Neuronal stem cell (in vitro differentiated cells): ENCODE results near the gene OGA. TPM values are rescaled to one million over a fixed set of nuclear protein-coding genes. Genes with fewer than 3 reads are reported as not detected.

Source experiments
- DNase-seq: peaks from one replicate; pipeline ENCODE4 v3.0.0-alpha.2; 2013; ENCODE audit warnings: low spot score
- H2AFZ ChIP-seq: one replicate; pipeline ENCODE4 v1.6.1; 2013; ENCODE audit warnings: mild to moderate bottlenecking, low read length, inconsistent platforms
- H2AK5ac ChIP-seq: 2 replicates; pipeline ENCODE4 v1.6.1; 2013; ENCODE audit warnings: low read depth, mild to moderate bottlenecking, inconsistent platforms, low read length, moderate library complexity, mixed read lengths
- H2BK120ac ChIP-seq: 2 replicates; pipeline ENCODE4 v1.6.1; 2013; ENCODE audit warnings: low read depth, mild to moderate bottlenecking, inconsistent platforms, low read length, moderate library complexity, mixed read lengths
- H2BK12ac ChIP-seq: one replicate; pipeline ENCODE4 v1.6.1; 2013; ENCODE audit warnings: low read length, inconsistent platforms
- H2BK15ac ChIP-seq: 2 replicates; pipeline ENCODE4 v1.6.1; 2013; ENCODE audit warnings: mild to moderate bottlenecking, low read length, inconsistent platforms, mixed read lengths
- H2BK5ac ChIP-seq: one replicate; pipeline ENCODE4 v1.6.1; 2013; ENCODE audit warnings: inconsistent platforms, mild to moderate bottlenecking, low read length, moderate library complexity
- H3K14ac ChIP-seq: one replicate; pipeline ENCODE4 v1.6.1; 2013; ENCODE audit warnings: low read length, inconsistent platforms
- H3K18ac ChIP-seq: 2 replicates; pipeline ENCODE4 v1.6.1; 2013; ENCODE audit warnings: low read length, inconsistent platforms
- H3K23ac ChIP-seq: 2 replicates; pipeline ENCODE4 v1.6.1; 2013; ENCODE audit warnings: low read depth, mild to moderate bottlenecking, mixed read lengths, low read length, inconsistent platforms; ENCODE audit not compliant: poor library complexity
- H3K27ac ChIP-seq: replicated peaks from 3 replicates; pipeline ENCODE4 v1.5.1; 2013; ENCODE audit warnings: low read length, inconsistent platforms
- H3K27me3 ChIP-seq, 3 experiments: 2 replicates each; pipeline ENCODE4 v1.6.1; 2013; ENCODE audit warnings: low read length in 3 of 3, mild to moderate bottlenecking in 2 of 3, inconsistent platforms in 1 of 3, low read depth in 1 of 3, mixed read lengths in 1 of 3, moderate library complexity in 1 of 3; ENCODE audit not compliant: control insufficient read depth in 3 of 3, insufficient read depth in 3 of 3
- H3K36me3 ChIP-seq, 2 donors: replicated peaks in 1 of 2; 2 replicates each; pipeline ENCODE4 v1.6.1; 2013; ENCODE audit warnings: low read length in 2 of 2; ENCODE audit not compliant: control insufficient read depth in 2 of 2, insufficient read depth in 2 of 2
- H3K4ac ChIP-seq: 2 replicates; pipeline ENCODE4 v1.6.1; 2013; ENCODE audit warnings: inconsistent platforms, mild to moderate bottlenecking, low read length, moderate library complexity
- H3K4me1 ChIP-seq, 2 donors: 1 replicate in 1 of 2; 2 replicates in 1 of 2; pipeline ENCODE4 v1.6.1; 2013; ENCODE audit warnings: low read length in 2 of 2, low read depth in 1 of 2; ENCODE audit not compliant: control insufficient read depth in 2 of 2, insufficient read depth in 1 of 2
- H3K4me2 ChIP-seq: one replicate; pipeline ENCODE4 v1.6.1; 2013; ENCODE audit warnings: mild to moderate bottlenecking, low read length, inconsistent platforms; ENCODE audit not compliant: insufficient read depth, poor library complexity, severe bottlenecking
- H3K4me3 ChIP-seq, 2 donors: 2 replicates each; pipeline ENCODE4 v1.5.1; 2013; ENCODE audit warnings: low read length in 2 of 2, mild to moderate bottlenecking in 2 of 2, inconsistent platforms in 1 of 2, moderate library complexity in 1 of 2
- H3K79me1 ChIP-seq: one replicate; pipeline ENCODE4 v1.6.1; 2013; ENCODE audit warnings: low read depth, mild to moderate bottlenecking, inconsistent platforms, low read length, moderate library complexity
- H3K9ac ChIP-seq: one replicate; pipeline ENCODE4 v1.6.1; 2013; ENCODE audit warnings: mild to moderate bottlenecking, low read depth, low read length, inconsistent platforms; ENCODE audit not compliant: poor library complexity
- H3K9me3 ChIP-seq, 2 donors: replicated peaks in 1 of 2; 2 replicates each; pipeline versions ENCODE3 to v1.6.1; 2013; ENCODE audit warnings: low read length in 2 of 2, mild to moderate bottlenecking in 2 of 2, inconsistent platforms in 1 of 2, low read depth in 1 of 2, mixed read lengths in 1 of 2, moderate library complexity in 1 of 2; ENCODE audit not compliant: control insufficient read depth in 2 of 2, insufficient read depth in 1 of 2
- H4K8ac ChIP-seq: one replicate; pipeline ENCODE4 v1.6.1; 2013; ENCODE audit warnings: low read depth, mild to moderate bottlenecking, inconsistent platforms, low read length, moderate library complexity
- H4K91ac ChIP-seq: one replicate; pipeline ENCODE4 v1.6.1; 2013; ENCODE audit warnings: low read length, low read depth, mild to moderate bottlenecking, inconsistent platforms; ENCODE audit not compliant: poor library complexity
- WGBS, 2 donors: extraction: QIAGEN DNeasy Blood & Tissue Kit; methylation state at CpG; one replicate each; pipeline ENCODE4 v1.1.7; 2013; ENCODE audit warnings: missing lambda C conversion rate in 2 of 2, mixed read lengths in 1 of 2; ENCODE audit not compliant: insufficient read length in 2 of 2, insufficient replicate concordance in 1 of 2; ENCODE audit errors: extremely low coverage in 2 of 2; 5-methylcytosine and 5-hydroxymethylcytosine counted together
- polyA plus RNA-seq, 2 experiments: library from polyadenylated mRNA; stranded (reverse); fragments of 200-250 nt; gene quantifications; one replicate each; pipeline ENCODE4 v1.2.3, GENCODE V29; 2013

The OGA gene
- polyA plus RNA-seq (2013, experiment 1 of 2), result 74.9 TPM
- polyA plus RNA-seq (2013, experiment 2 of 2), result 76.0 TPM

GRCh38 chr10:101818119-101818871 lies at the start of gene OGA:
TSS of gene OGA (minus strand) at chr10:101818444. CDS start at chr10:101818022, 422 bp downstream.
- H3K18ac ChIP-seq, result peak within 1 kb of the TSS; percentile 100
- no peak within 1 kb of the TSS for H2BK12ac ChIP-seq
- H2BK5ac ChIP-seq, result peak within 1 kb of the TSS; percentile 94
- H3K4me1 ChIP-seq, result peaks cover 2 to 10% of the 10 kb centered on the region in 2 donors
- H3K4me2 ChIP-seq, result peak within 1 kb of the TSS; percentile 63
- H3K4ac ChIP-seq, result no peak within 1 kb of the TSS
- peak within 1 kb of the TSS; percentile 86 to 99 for H3K4me3 ChIP-seq
- peak within 1 kb of the TSS; percentile 89 for H2AK5ac ChIP-seq
- peak within 1 kb of the TSS; percentile 50 for H3K23ac ChIP-seq
- no peak within 1 kb of the TSS for H2BK120ac ChIP-seq
- DNase-seq, result peak; percentile 99
- H3K79me1 ChIP-seq, result no peaks in the 10 kb centered on the region
- no peaks in the 10 kb centered on the region for H3K27me3 ChIP-seq
- no peak within 1 kb of the TSS for H3K14ac ChIP-seq
- no peak within 1 kb of the TSS for H4K91ac ChIP-seq
- no peaks in the 10 kb centered on the region for H3K9me3 ChIP-seq
- H4K8ac ChIP-seq, result no peak within 1 kb of the TSS
- no peak within 1 kb of the TSS for H2BK15ac ChIP-seq
- no CpG with 5 or more reads among the region's 47 CpGs for WGBS, 2 donors
- peak within 1 kb of the TSS; percentile 95 for H3K9ac ChIP-seq
- peak within 1 kb of the TSS; percentile 96 for H3K27ac ChIP-seq
- H3K36me3 ChIP-seq, result peaks cover 0 to 18% of the 10 kb centered on the region in 2 donors
- peak within 1 kb of the TSS; percentile 82 for H2AFZ ChIP-seq

DNA sequence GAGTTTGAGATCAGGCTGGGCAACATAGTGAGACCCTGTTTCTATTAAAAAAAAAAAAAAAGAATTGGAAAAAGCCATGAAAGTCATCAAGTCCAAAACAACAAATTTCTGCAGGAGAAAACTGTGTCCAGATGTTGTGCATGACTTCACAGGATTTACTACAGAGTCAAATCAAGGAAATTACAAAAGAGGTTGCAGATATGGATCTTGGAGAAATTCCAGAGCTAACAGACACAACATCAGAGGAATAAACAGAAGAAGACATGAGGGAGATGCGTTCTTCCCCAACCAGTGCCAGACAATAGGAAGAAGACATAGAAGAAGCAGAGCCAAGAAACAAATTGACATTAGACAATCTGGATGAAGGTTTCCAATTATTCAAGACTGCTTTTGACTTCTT lies 49.7 kb upstream of the OGA start:
- no peak overlapping the region for H3K4me2 ChIP-seq
- no peak overlapping the region for H4K91ac ChIP-seq
- no peak overlapping the region for H3K9ac ChIP-seq
- no peak overlapping the region for H3K18ac ChIP-seq
- H3K4me1 ChIP-seq, result no peaks in the 10 kb centered on the region
- no peaks in the 10 kb centered on the region for H3K36me3 ChIP-seq
- no peak overlapping the region for H4K8ac ChIP-seq
- H3K27ac ChIP-seq, result no peak overlapping the region
- H2BK12ac ChIP-seq, result no peak overlapping the region
- no peak overlapping the region for H3K4me3 ChIP-seq
- no peaks in the 10 kb centered on the region for H3K27me3 ChIP-seq
- WGBS, 2 donors, result no CpG with 5 or more reads among the region's 1 CpG
- H2BK5ac ChIP-seq, result no peak overlapping the region
- H3K79me1 ChIP-seq, result no peaks in the 10 kb centered on the region
- H3K14ac ChIP-seq, result no peak overlapping the region
- H2BK15ac ChIP-seq, result no peak overlapping the region
- no peak overlapping the region for H2AFZ ChIP-seq
- H3K9me3 ChIP-seq, result no peaks in the 10 kb centered on the region
- no peak overlapping the region for H3K4ac ChIP-seq
- no peak overlapping the region for H3K23ac ChIP-seq
- DNase-seq, result no peak
- H2BK120ac ChIP-seq, result no peak overlapping the region
- no peak overlapping the region for H2AK5ac ChIP-seq

- Histone ChIP-seq H3K14ac (no peak overlapping the region), H3K27me3 (no peaks in the 10 kb centered on the region), H2BK5ac (no peak overlapping the region), H4K8ac (no peak overlapping the region), H3K79me1 (no peaks in the 10 kb centered on the region), H2BK12ac (no peak overlapping the region), H3K23ac (no peak overlapping the region), H2BK15ac (no peak overlapping the region), H3K4ac (no peak overlapping the region), H3K4me1 (peaks cover 0 to 2% of the 10 kb centered on the region in 2 donors), H2AFZ (no peak overlapping the region), H3K9me3 (peaks cover 0 to 13% of the 10 kb centered on the region in 2 donors), H2BK120ac (no peak overlapping the region), H3K4me3 (no peak overlapping the region), H3K9ac (no peak overlapping the region), H4K91ac (no peak overlapping the region), H3K36me3 (no peaks in the 10 kb centered on the region), H3K4me2 (no peak overlapping the region), H3K18ac (no peak overlapping the region), H2AK5ac (no peak overlapping the region), H3K27ac (no peak overlapping the region)
- DNase-seq, result no peak
- WGBS, 2 donors, result no CpG with 5 or more reads among the region's 2 CpGs
These were observed 41.3 kb upstream of the OGA start for GRCh38 chr10:101859530-101859929.

DNA sequence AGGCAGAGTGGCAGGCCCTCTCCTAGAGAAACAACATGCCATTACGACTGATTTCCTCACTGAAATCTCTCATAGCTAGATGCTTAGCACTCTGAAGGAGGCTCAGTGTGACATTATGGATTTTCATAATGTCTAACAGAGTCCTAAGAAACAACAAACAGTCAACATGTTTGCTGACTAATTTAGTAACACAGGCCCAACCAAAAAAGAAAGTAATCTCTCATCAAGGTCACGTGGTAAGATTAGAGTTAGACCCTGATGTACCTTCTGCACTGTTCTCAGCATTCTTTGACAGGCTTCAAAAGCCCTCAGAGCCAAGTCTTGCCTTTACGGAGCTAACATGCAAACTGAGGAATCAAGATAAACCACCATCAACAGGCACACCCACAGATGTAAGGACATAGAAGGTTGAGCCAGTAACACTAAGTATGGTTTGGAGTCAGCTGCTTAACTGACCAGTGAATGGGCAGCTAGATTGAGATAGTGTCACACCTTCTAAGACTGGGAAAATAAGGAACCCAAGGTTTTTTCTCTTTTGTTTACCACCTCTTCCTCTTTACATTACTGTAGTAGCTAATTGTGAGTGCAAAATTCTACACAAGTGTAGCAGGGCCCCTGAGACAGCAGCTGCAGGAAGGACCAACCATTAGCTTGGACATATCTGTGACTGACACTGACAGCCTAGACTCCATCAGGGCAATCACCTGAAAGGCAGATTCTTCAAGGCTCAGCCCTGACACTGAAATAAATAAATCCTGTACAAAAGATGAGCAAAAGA lies 40.7 kb upstream of the OGA start:
- peaks cover 0 to 13% of the 10 kb centered on the region in 2 donors for H3K9me3 ChIP-seq

More for the DNA sequence above, 40.7 kb upstream of the OGA start:
- Histone ChIP-seq H2AFZ (no peak overlapping the region), H2BK120ac (no peak overlapping the region), H3K79me1 (no peaks in the 10 kb centered on the region), H2BK12ac (no peak overlapping the region), H4K8ac (no peak overlapping the region), H3K27ac (no peak overlapping the region), H3K4ac (no peak overlapping the region), H3K4me3 (no peak overlapping the region), H3K14ac (no peak overlapping the region), H3K9ac (no peak overlapping the region), H2AK5ac (no peak overlapping the region), H3K36me3 (no peaks in the 10 kb centered on the region), H3K23ac (no peak overlapping the region), H2BK15ac (no peak overlapping the region), H4K91ac (no peak overlapping the region), H3K27me3 (no peaks in the 10 kb centered on the region), H3K18ac (no peak overlapping the region), H2BK5ac (no peak overlapping the region), H3K4me1 (peaks cover 0 to 2% of the 10 kb centered on the region in 2 donors), H3K4me2 (no peak overlapping the region)
- WGBS, 2 donors, result no CpG with 5 or more reads among the region's 3 CpGs
- DNase-seq, result no peak
